A549 (cell line): Measurements from ENCODE around the gene STARD9. TPM values are rescaled to one million over a fixed set of nuclear protein-coding genes. Genes with fewer than 3 reads are reported as not detected.

Experiments used
- ATAC-seq, 2 experiments: fragments of 200-7000 bp in 1 of 2; fragments of >200 bp in 1 of 2; cut with Nextera tagmentation in 1 of 2; cut with Tn5 transposase in 1 of 2; 3 replicates each; pipeline versions ENCODE4 v1.8.0 to v1.9.1; 2018 to 2020; ENCODE audit warnings: mild to moderate bottlenecking in 1 of 2, moderate library complexity in 1 of 2
- CTCF ChIA-PET: fragments of 300-600 bp; sonication (Branson Sonifier 250); formaldehyde crosslinking; extraction: SDS; loops from one replicate; lab custom pipeline; 2021; ENCODE audit warnings: antibody characterized with exemption, inconsistent platforms; lab: Yijun Ruan, JAX
- POLR2A ChIA-PET: fragments of 350-600 bp; formaldehyde crosslinking; extraction: SDS; loops from one replicate; lab custom pipeline; 2021; ENCODE audit warnings: antibody characterized with exemption, inconsistent platforms; lab: Yijun Ruan, JAX
- DNase-seq, 2 experiments: peaks; one replicate each; pipeline versions ENCODE4 v3.0.0 to v3.0.0-alpha.2; 2011 to 2016; ENCODE audit warnings: low read depth in 1 of 2, low spot score in 1 of 2
- FAIRE-seq: peaks from 2 replicates; lab custom pipeline; 2011; peaks lifted over from hg19 to GRCh38; lab: Jason Lieb, UNC
- H3K27ac ChIP-seq, 2 experiments: fragments of >200 bp; sonication (Bioruptor Twin); formaldehyde crosslinking; 3 replicates each; pipeline ENCODE4 v1.5.1; 2016 to 2017
- H3K4me1 ChIP-seq: fragments of >200 bp; sonication (Bioruptor Twin); formaldehyde crosslinking; 3 replicates; pipeline ENCODE4 v1.6.1; 2016
- H3K4me2 ChIP-seq: fragments of >200 bp; sonication (Bioruptor Twin); formaldehyde crosslinking; 3 replicates; pipeline ENCODE4 v1.6.1; 2016
- H3K4me3 ChIP-seq: fragments of >200 bp; sonication (Bioruptor Twin); formaldehyde crosslinking; 3 replicates; pipeline ENCODE4 v1.5.1; 2016
- H3K9me3 ChIP-seq: fragments of >200 bp; sonication (Bioruptor Twin); formaldehyde crosslinking; 3 replicates; pipeline ENCODE4 v1.6.1; 2016
- BHLHE40 ChIP-seq: IDR thresholded peaks from 2 replicates; pipeline ENCODE4 v1.6.1; 2012; ENCODE audit warnings: low read depth, low read length, inconsistent platforms
- EHMT2 ChIP-seq: fragments of 200-600 bp; sonication (generic); IDR thresholded peaks from 2 replicates; pipeline ENCODE4 v1.6.1; 2016; ENCODE audit warnings: antibody characterized with exemption, low read depth, mild to moderate bottlenecking, moderate library complexity
- EP300 ChIP-seq, 2 experiments: fragments of >200 bp; sonication (Bioruptor Twin); formaldehyde crosslinking; IDR thresholded peaks; 2 replicates in 1 of 2; 3 replicates in 1 of 2; pipeline ENCODE4 v1.6.1; 2016 to 2017
- ESRRA ChIP-seq: fragments of 150-350 bp; IDR thresholded peaks from 2 replicates; pipeline ENCODE4 v1.6.1; 2014; ENCODE audit warnings: mild to moderate bottlenecking, low read length, borderline replicate concordance
- FOSB ChIP-seq: fragments of 250-450 bp; sonication (Bioruptor Pico); IDR thresholded peaks from 2 replicates; pipeline ENCODE4 v1.5.0; 2020; ENCODE audit warnings: mild to moderate bottlenecking, moderate library complexity
- FOSL2 ChIP-seq, 2 experiments: fragments of 450-650 bp in 1 of 2; fragments of >200 bp in 1 of 2; sonication (Bioruptor Twin) in 1 of 2; formaldehyde crosslinking; IDR thresholded peaks; 2 replicates each; pipeline versions ENCODE4 v1.5.0 to v1.6.1; 2016 to 2020; ENCODE audit warnings: mild to moderate bottlenecking in 1 of 2, moderate library complexity in 1 of 2
- GATA3 ChIP-seq: IDR thresholded peaks from 2 replicates; pipeline ENCODE4 v1.6.1; 2012; ENCODE audit warnings: borderline replicate concordance
- KDM5A ChIP-seq: fragments of 200-600 bp; sonication (generic); IDR thresholded peaks from 2 replicates; pipeline ENCODE4 v1.6.1; 2016; ENCODE audit warnings: antibody characterized with exemption, mild to moderate bottlenecking
- MAZ ChIP-seq: fragments of 150-350 bp; IDR thresholded peaks from 2 replicates; pipeline ENCODE4 v1.6.1; 2014; ENCODE audit warnings: antibody characterized with exemption, low read depth, low read length, borderline replicate concordance
- POLR2A ChIP-seq: IDR thresholded peaks from 2 replicates; pipeline ENCODE4 v1.6.1; 2012; ENCODE audit warnings: mild to moderate bottlenecking, low read length
- RAD21 ChIP-seq, 2 experiments: fragments of >200 bp in 1 of 2; sonication (Bioruptor Twin) in 1 of 2; formaldehyde crosslinking in 1 of 2; IDR thresholded peaks in 1 of 2; conservative IDR thresholded peaks in 1 of 2; 2 replicates in 1 of 2; 3 replicates in 1 of 2; pipeline ENCODE4 v1.6.1; 2012 to 2018; ENCODE audit warnings: inconsistent platforms in 1 of 2
- RARB ChIP-seq: fragments of 250-450 bp; sonication (Bioruptor Pico); IDR thresholded peaks from 2 replicates; pipeline ENCODE4 v1.8.0; 2021; ENCODE audit warnings: mild to moderate bottlenecking, moderate library complexity
- RNF2 ChIP-seq: fragments of 200-600 bp; sonication (generic); IDR thresholded peaks from 2 replicates; pipeline ENCODE4 v1.6.1; 2016; ENCODE audit warnings: low read depth, mild to moderate bottlenecking, antibody characterized with exemption, moderate library complexity, borderline replicate concordance
- SREBF2 ChIP-seq: fragments of 450-650 bp; IDR thresholded peaks from 2 replicates; pipeline ENCODE4 v1.6.1; 2014; ENCODE audit warnings: mild to moderate bottlenecking, moderate library complexity
- TFCP2L1 ChIP-seq: fragments of 250-450 bp; sonication (Bioruptor Pico); IDR thresholded peaks from 2 replicates; pipeline ENCODE4 v1.5.0; 2021; ENCODE audit warnings: mild to moderate bottlenecking
- WGBS: methylation state at CpG from one replicate; pipeline ENCODE4 v1.1.6; 2017; ENCODE audit errors: missing lambda C conversion rate; 5-methylcytosine and 5-hydroxymethylcytosine counted together
- polyA plus RNA-seq, 4 experiments: library from polyadenylated mRNA; depleted of rRNA in 3 of 4; stranded (reverse); fragments of >200 nt; fragmentation: RNase III in 1 of 4; extraction: RNeasy Plus Mini Kit Qiagen cat#74134 plus additional on column Dnase treatment in 1 of 4; gene quantifications; 2 replicates in 3 of 4; 3 replicates in 1 of 4; pipeline ENCODE4 v1.2.3, GENCODE V29; 2011 to 2017
- TF ChIP-seq, protein P1 (sequence below): fragments of 150-350 bp; IDR thresholded peaks from 2 replicates; pipeline ENCODE4 v1.6.1; 2014; ENCODE audit warnings: low read depth, mild to moderate bottlenecking, low read length
- TF ChIP-seq, protein P2 (sequence below): fragments of >200 bp; sonication (Bioruptor Twin); formaldehyde crosslinking; IDR thresholded peaks from 3 replicates; pipeline ENCODE4 v1.6.1; 2016
- TF ChIP-seq, protein P3 (sequence below): fragments of 250-450 bp; sonication (Bioruptor Pico); IDR thresholded peaks from 2 replicates; pipeline ENCODE4 v1.5.0; 2021; ENCODE audit warnings: mild to moderate bottlenecking, moderate library complexity, borderline replicate concordance
- TF ChIP-seq, protein P4 (sequence below): IDR thresholded peaks from 2 replicates; pipeline ENCODE4 v1.6.1; 2012

STARD9 gene
- polyA plus RNA-seq, 2 of the 4 experiments (the other 2 are of a cell fraction) = 1.2 TPM

DNA sequence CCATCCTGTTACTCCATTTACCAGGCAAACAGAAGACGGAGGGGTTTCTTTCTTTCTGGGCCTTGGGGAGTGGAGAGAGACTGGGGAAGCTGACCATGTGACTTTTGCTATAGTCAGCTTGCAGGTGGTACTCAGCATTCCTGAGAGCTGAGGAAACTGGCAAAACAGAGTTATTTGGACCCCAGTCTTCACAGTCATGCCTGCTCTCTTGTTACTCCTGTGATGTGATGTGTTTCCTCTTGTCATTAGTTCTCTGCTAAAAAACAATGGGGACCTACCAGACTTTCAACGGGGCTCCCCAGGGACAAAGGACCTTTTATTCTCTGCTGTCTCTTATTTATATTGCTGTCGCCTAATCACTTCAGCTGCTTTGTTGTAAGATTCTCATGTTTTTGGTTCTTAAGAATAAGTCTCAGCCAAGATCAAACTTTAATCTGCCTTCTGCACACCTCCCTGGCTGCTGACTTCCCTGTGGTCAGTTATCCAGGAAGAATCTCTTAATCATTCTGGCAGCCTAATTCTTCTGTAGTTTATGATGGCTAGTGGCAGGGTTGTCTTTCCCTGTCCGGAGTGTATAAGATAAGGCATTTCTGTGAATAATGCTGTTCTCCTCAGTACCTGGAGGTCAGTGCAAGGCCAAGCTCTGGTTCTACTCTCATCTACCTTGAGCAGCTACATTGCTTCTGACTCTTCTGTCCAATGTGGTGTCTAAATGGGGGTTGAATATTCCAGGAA is 8.8 kb downstream of the STARD9 start (continued):
- TF ChIP-seq, protein P1, sequence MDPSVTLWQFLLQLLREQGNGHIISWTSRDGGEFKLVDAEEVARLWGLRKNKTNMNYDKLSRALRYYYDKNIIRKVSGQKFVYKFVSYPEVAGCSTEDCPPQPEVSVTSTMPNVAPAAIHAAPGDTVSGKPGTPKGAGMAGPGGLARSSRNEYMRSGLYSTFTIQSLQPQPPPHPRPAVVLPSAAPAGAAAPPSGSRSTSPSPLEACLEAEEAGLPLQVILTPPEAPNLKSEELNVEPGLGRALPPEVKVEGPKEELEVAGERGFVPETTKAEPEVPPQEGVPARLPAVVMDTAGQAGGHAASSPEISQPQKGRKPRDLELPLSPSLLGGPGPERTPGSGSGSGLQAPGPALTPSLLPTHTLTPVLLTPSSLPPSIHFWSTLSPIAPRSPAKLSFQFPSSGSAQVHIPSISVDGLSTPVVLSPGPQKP = no peak
- TF ChIP-seq EHMT2 = no peak
- TF ChIP-seq ESRRA = no peak
- TF ChIP-seq TFCP2L1 (CRISPR knock-in tag) = no peak

DNA sequence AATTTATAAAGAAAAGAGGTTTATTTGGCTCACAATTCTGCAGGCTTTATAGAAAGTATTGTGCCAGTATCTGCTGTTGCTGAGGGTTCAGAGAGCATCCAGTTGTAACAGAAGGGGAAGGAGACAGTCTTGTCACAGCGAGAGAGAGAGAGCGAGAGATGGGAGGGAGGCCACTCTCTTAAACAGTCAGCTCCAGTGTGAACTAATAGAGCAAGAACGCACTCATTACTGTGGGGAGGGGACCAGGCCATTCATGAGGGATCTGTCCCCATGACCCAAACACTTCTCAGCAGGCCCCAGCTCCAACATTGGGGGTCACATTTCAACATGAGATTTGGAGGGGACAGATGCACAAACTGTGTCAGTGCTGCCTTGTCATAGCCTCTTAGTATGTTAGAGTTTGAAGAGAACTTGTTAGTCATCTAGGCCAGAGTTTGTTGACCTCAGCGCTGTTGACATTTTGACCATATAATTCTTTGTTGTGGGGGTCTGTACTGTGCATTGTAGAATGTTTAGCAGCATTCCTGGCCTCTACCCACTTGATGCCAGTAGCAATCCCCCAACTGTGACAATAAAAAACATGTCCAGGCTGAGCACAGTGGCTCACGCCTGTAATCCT is 15.3 kb downstream of the STARD9 start:
- no peak for TF ChIP-seq FOSB (CRISPR knock-in tag)
- no peak for TF ChIP-seq POLR2A
- TF ChIP-seq RARB (CRISPR knock-in tag) = no peak
- TF ChIP-seq SREBF2 = no peak
- TF ChIP-seq FOSL2 (IDR thresholded peaks at IDR 0.05) = no peak
- TF ChIP-seq FOSL2 (CRISPR knock-in tag; IDR thresholded peaks at IDR 0.05) = no peak
- TF ChIP-seq MAZ = no peak
- no peak for TF ChIP-seq RAD21 (conservative IDR thresholded peaks at IDR 0.05 in 1 of 2, IDR thresholded peaks at IDR 0.05 in 1 of 2)
- no peak for TF ChIP-seq KDM5A
- TF ChIP-seq GATA3 = no peak
- no peak for TF ChIP-seq ESRRA
- TF ChIP-seq, protein P2, sequence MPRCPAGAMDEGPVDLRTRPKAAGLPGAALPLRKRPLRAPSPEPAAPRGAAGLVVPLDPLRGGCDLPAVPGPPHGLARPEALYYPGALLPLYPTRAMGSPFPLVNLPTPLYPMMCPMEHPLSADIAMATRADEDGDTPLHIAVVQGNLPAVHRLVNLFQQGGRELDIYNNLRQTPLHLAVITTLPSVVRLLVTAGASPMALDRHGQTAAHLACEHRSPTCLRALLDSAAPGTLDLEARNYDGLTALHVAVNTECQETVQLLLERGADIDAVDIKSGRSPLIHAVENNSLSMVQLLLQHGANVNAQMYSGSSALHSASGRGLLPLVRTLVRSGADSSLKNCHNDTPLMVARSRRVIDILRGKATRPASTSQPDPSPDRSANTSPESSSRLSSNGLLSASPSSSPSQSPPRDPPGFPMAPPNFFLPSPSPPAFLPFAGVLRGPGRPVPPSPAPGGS = no peak
- TF ChIP-seq EP300 (IDR thresholded peaks at IDR 0.05) = no peak
- TF ChIP-seq, protein P3, sequence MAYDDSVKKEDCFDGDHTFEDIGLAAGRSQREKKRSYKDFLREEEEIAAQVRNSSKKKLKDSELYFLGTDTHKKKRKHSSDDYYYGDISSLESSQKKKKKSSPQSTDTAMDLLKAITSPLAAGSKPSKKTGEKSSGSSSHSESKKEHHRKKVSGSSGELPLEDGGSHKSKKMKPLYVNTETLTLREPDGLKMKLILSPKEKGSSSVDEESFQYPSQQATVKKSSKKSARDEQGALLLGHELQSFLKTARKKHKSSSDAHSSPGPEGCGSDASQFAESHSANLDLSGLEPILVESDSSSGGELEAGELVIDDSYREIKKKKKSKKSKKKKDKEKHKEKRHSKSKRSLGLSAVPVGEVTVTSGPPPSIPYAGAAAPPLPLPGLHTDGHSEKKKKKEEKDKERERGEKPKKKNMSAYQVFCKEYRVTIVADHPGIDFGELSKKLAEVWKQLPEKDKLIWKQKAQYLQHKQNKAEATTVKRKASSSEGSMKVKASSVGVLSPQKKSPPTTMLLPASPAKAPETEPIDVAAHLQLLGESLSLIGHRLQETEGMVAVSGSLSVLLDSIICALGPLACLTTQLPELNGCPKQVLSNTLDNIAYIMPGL = no peak
- TF ChIP-seq EHMT2 = no peak
- TF ChIP-seq BHLHE40 = no peak
- TF ChIP-seq, protein P4, sequence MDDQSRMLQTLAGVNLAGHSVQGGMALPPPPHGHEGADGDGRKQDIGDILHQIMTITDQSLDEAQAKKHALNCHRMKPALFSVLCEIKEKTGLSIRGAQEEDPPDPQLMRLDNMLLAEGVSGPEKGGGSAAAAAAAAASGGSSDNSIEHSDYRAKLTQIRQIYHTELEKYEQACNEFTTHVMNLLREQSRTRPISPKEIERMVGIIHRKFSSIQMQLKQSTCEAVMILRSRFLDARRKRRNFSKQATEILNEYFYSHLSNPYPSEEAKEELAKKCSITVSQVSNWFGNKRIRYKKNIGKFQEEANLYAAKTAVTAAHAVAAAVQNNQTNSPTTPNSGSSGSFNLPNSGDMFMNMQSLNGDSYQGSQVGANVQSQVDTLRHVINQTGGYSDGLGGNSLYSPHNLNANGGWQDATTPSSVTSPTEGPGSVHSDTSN = no peak
- TF ChIP-seq RNF2 = no peak
- H3K4me1 ChIP-seq = peaks cover 5% of the 10 kb centered on the region; the same call in 2 of the 3 replicates
- WGBS = 95% methylated on average over 5 of the region's 5 CpGs
- no peak for FAIRE-seq
- DNase-seq = no peak
- H3K4me3 ChIP-seq = no peak overlapping the region
- ChIA-PET CTCF (interaction anchor here (0.5 kb wide), 2 partner anchors 52 to 517 kb away, joined by 3 to 4 read pairs; no protein-coding TSS in a partner anchor), POLR2A (no interaction called here)
- no peak overlapping the region for H3K4me2 ChIP-seq
- H3K9me3 ChIP-seq = no peaks in the 10 kb centered on the region
- H3K27ac ChIP-seq = no peak overlapping the region
- no peak for ATAC-seq
